Panc1 (cell line): ENCODE measurements around the gene CACNG7. TPM values are rescaled to one million over a fixed set of nuclear protein-coding genes. Genes with fewer than 3 reads are reported as not detected.
A peak's percentile ranks its signal among the peaks of the same experiment; 100 is the strongest.

Experiments
- ATAC-seq: fragments of 200-7000 bp; cut with Tn5 transposase; 2 replicates; pipeline ENCODE4 v1.9.1; 2020; ENCODE audit warnings: mild to moderate bottlenecking, moderate library complexity
- Bru-seq: library from RNA; stranded (reverse); fragments of 400-500 nt; gene quantifications from one replicate; lab custom pipeline; 2021; lab: Mats Ljungman, UMichigan
- BruChase-seq, 2 experiments: library from RNA; stranded (reverse); fragments of 400-500 nt; gene quantifications; one replicate each; lab custom pipeline; 2021; lab: Mats Ljungman, UMichigan
- BruUV-seq: library from RNA; stranded (reverse); fragments of 400-500 nt; replicated peaks from 2 replicates; lab custom pipeline; 2021; lab: Mats Ljungman, UMichigan
- CTCF ChIA-PET: fragments of 300-600 bp; sonication (Branson Sonifier 250); formaldehyde crosslinking; loops from one replicate; lab custom pipeline; 2022; ENCODE audit warnings: antibody characterized with exemption; lab: Charles Lee
- POLR2A ChIA-PET: fragments of 300-600 bp; sonication (Branson Sonifier 250); formaldehyde crosslinking; loops from one replicate; lab custom pipeline; 2022; ENCODE audit warnings: antibody characterized with exemption; lab: Charles Lee
- DNase-seq: peaks from one replicate; pipeline ENCODE4 v3.0.0-alpha.2; 2010; ENCODE audit warnings: low read depth, low spot score
- H3K27ac ChIP-seq: 2 replicates; pipeline ENCODE4 v1.5.1; 2011; ENCODE audit warnings: mild to moderate bottlenecking, low read length, inconsistent platforms
- H3K27me3 ChIP-seq: fragments of 200-500 bp; sonication (Bioruptor generic); 2 replicates; pipeline ENCODE4 v1.6.0; 2014; ENCODE audit warnings: low read length, inconsistent platforms; ENCODE audit not compliant: control insufficient read depth, insufficient read depth
- H3K36me3 ChIP-seq: fragments of 200-500 bp; sonication (Bioruptor generic); 2 replicates; pipeline ENCODE4 v1.5.1; 2014; ENCODE audit warnings: inconsistent platforms, mild to moderate bottlenecking, low read length, moderate library complexity; ENCODE audit not compliant: control insufficient read depth, insufficient read depth
- H3K4me1 ChIP-seq: 2 replicates; pipeline ENCODE4 v1.5.1; 2011; ENCODE audit warnings: inconsistent platforms, mild to moderate bottlenecking, low read length, moderate library complexity; ENCODE audit not compliant: control insufficient read depth, insufficient read depth
- H3K4me3 ChIP-seq, 2 experiments: 2 replicates each; pipeline ENCODE4 v1.5.1; 2011 to 2012; ENCODE audit warnings: low read depth in 2 of 2, low read length in 2 of 2, mild to moderate bottlenecking in 2 of 2, inconsistent platforms in 1 of 2, moderate library complexity in 1 of 2
- H3K9me3 ChIP-seq: fragments of 200-500 bp; sonication (Bioruptor generic); 2 replicates; pipeline ENCODE4 v1.5.1; 2014; ENCODE audit warnings: low read depth, mild to moderate bottlenecking, inconsistent platforms, low read length, moderate library complexity; ENCODE audit not compliant: control insufficient read depth, insufficient read depth
- CTCF ChIP-seq: fragments of 450-650 bp; IDR thresholded peaks from 2 replicates; pipeline ENCODE4 v1.5.1; 2017; ENCODE audit warnings: mild to moderate bottlenecking
- POLR2AphosphoS5 ChIP-seq: IDR thresholded peaks from 2 replicates; pipeline ENCODE4 v1.6.1; 2012; ENCODE audit warnings: mild to moderate bottlenecking, low read depth, low read length, moderate library complexity
- REST ChIP-seq, 2 experiments: IDR thresholded peaks; 2 replicates each; pipeline ENCODE4 v1.6.1; 2011 to 2012; ENCODE audit warnings: low read depth in 2 of 2, control low read depth in 1 of 2, low read length in 1 of 2, mild to moderate bottlenecking in 1 of 2, moderate library complexity in 1 of 2; ENCODE audit not compliant: insufficient read depth in 1 of 2
- SIN3A ChIP-seq: IDR thresholded peaks from 2 replicates; pipeline ENCODE4 v1.6.1; 2012; ENCODE audit warnings: low read depth, mild to moderate bottlenecking, low read length, moderate library complexity, borderline replicate concordance; ENCODE audit not compliant: insufficient read depth
- TCF7L2 ChIP-seq: IDR thresholded peaks from 2 replicates; pipeline ENCODE4 v1.6.1; 2011; ENCODE audit warnings: mild to moderate bottlenecking, low read depth, low read length, inconsistent platforms
- in situ Hi-C: cut with HindIII; loops from 2 replicates; pipeline ENCODE4 v1.10.0; 2016; ENCODE audit warnings: low sequenced_read_pairs, low pct_unique_long_range_greater_than_20kb
- intact Hi-C: fragments of 100-400 bp; cut with micrococcal nuclease; formaldehyde crosslinking; loops from one replicate; pipeline ENCODE4 v1.10.0; 2022; ENCODE audit not compliant: unreplicated experiment
- long read RNA-seq: library from polyadenylated mRNA; unstranded; transcript quantifications from one replicate; pipeline ENCODE4 v2.0.0, GENCODE V29; 2021; ENCODE audit not compliant: unreplicated experiment
- polyA plus RNA-seq: library from polyadenylated mRNA; unstranded; fragments of >200 nt; gene quantifications from one replicate; pipeline ENCODE4 v1.2.1, GENCODE V29; 2012; ENCODE audit warnings: missing spikeins; ENCODE audit not compliant: insufficient read length
- total RNA-seq: library from RNA; stranded (reverse); gene quantifications from one replicate; pipeline ENCODE4 v1.2.1, GENCODE V29; 2021; ENCODE audit not compliant: unreplicated experiment

Gene CACNG7
- 7.7 TPM for total RNA-seq
- 50.5 TPM for polyA plus RNA-seq
- percentile 47 among the genes with signal in this experiment for Bru-seq, nascent RNA
- percentile 53 among the genes with signal in this experiment for BruChase-seq, experiment 1, labeled RNA remaining after a 2-hour chase
- percentile 64 among the genes with signal in this experiment for BruChase-seq, experiment 2, labeled RNA remaining after a 6-hour chase
- long read RNA-seq, partial matches to known transcripts, result 2 of 3 reads
- long read RNA-seq, other reads (novel, unspliced or antisense), result 1 of 3 reads

GRCh38 chr19:53908935-53909415 is at the start of gene CACNG7:
Gene CACNG7, plus strand, starts transcription at chr19:53909278. Its CDS starts 3,554 bp downstream, at chr19:53912832.
- in situ Hi-C loops (loop anchor here (10.0 to 25.0 kb wide), 2 partner anchors 64 to 128 kb away; no protein-coding TSS in a partner anchor), intact Hi-C loops (loop anchor here (2.0 to 5.0 kb wide), 2 partner anchors 70 to 113 kb away; no protein-coding TSS in a partner anchor)
- Histone ChIP-seq H3K27me3 (no peaks in the 10 kb centered on the region), H3K4me3 (peak within 1 kb of the TSS; percentile 39 to 64), H3K9me3 (no peaks in the 10 kb centered on the region), H3K4me1 (peaks cover 23% of the 10 kb centered on the region), H3K27ac (no peak within 1 kb of the TSS; the same call in 1 of the 2 replicates), H3K36me3 (no peaks in the 10 kb centered on the region)
- ChIA-PET POLR2A (no interaction called here), CTCF (interaction anchor here (0.7 kb wide), 1 partner anchor 237 kb away, joined by 5 read pairs; no protein-coding TSS in a partner anchor)
- no TSS peak for BruUV-seq
- no peak for DNase-seq
- no peak for TF ChIP-seq SIN3A
- no peak for TF ChIP-seq CTCF
- no peak for TF ChIP-seq TCF7L2
- TF ChIP-seq REST (IDR thresholded peaks at IDR 0.05; ENCODE audit: insufficient read depth in 1 of 2, low read depth in 2 of 2, low read length in 1 of 2), result no peak
- TF ChIP-seq POLR2AphosphoS5, result no peak
- ATAC-seq, result no peak; the same call in 1 of the 2 replicates

- Histone ChIP-seq H3K27ac (peak overlapping the region; percentile 93), H3K4me1 (peaks cover 28% of the 10 kb centered on the region), H3K4me3 (peak overlapping the region in 1 of 2 experiments; percentile 17; a peak in 2 of 4 replicates), H3K36me3 (no peaks in the 10 kb centered on the region; the same call in 1 of the 2 replicates), H3K9me3 (no peaks in the 10 kb centered on the region), H3K27me3 (no peaks in the 10 kb centered on the region)
- peak; percentile 21 for ATAC-seq
- no peak for DNase-seq
- in situ Hi-C loops (no loop called here), intact Hi-C loops (no loop called here)
- TF ChIP-seq POLR2AphosphoS5, result peak; percentile 83
- no peak; a peak in 1 of 4 replicates for TF ChIP-seq REST (IDR thresholded peaks at IDR 0.05; ENCODE audit: insufficient read depth in 1 of 2, low read depth in 2 of 2, low read length in 1 of 2)
- TF ChIP-seq SIN3A, result 0 out of 2 replicates have a peak, but pooled peaks have one; percentile 62
- TF ChIP-seq TCF7L2, result peak; percentile 99
- TF ChIP-seq CTCF, result no peak
- POLR2A ChIA-PET, result interaction anchor here (0.6 to 1.0 kb wide), 3 partner anchors 9 to 203 kb away, joined by 3 to 5 read pairs (median 3); no protein-coding TSS in a partner anchor
- no TSS peak for BruUV-seq
- CTCF ChIA-PET, result no interaction called here
These were observed 44.7 kb upstream of the CACNG7 start for GRCh38 chr19:53864308-53864836.
